Heart right ventricle (tissue), 16 donors: Measurements from ENCODE around the gene SEC11A. TPM values are rescaled to one million over a fixed set of nuclear protein-coding genes. Genes with fewer than 3 reads are reported as not detected.

Experiments
- ATAC-seq, 8 donors: fragments of 200-7000 bp; cut with Tn5 transposase; one replicate each; pipeline ENCODE4 v1.9.1; 2020; ENCODE audit warnings: mild to moderate bottlenecking in 8 of 8, moderate library complexity in 8 of 8, moderate number of reproducible peaks in 1 of 8
- DNase-seq, 2 donors: peaks; one replicate each; pipeline ENCODE4 v3.0.0-alpha.2; 2020
- H3K27ac ChIP-seq, 10 donors: fragments of 200-600 bp; sonication (generic) in 2 of 10; one replicate each; pipeline versions ENCODE4 v1.5.0 to v1.8.0; 2020 to 2022; ENCODE audit warnings: mild to moderate bottlenecking in 3 of 10
- H3K27me3 ChIP-seq, 7 donors: fragments of 200-600 bp; one replicate each; pipeline ENCODE4 v1.8.0; 2021 to 2022; ENCODE audit warnings: mild to moderate bottlenecking in 2 of 7
- H3K36me3 ChIP-seq, 9 donors: fragments of 200-600 bp; sonication (generic) in 1 of 9; one replicate each; pipeline versions ENCODE4 v1.5.0 to v1.8.0; 2020 to 2022; ENCODE audit warnings: mild to moderate bottlenecking in 2 of 9
- H3K4me1 ChIP-seq, 9 donors: fragments of 200-600 bp; sonication (generic) in 1 of 9; one replicate each; pipeline versions ENCODE4 v1.5.0 to v1.8.0; 2020 to 2022; ENCODE audit warnings: mild to moderate bottlenecking in 4 of 9
- H3K4me3 ChIP-seq, 10 donors: fragments of 200-600 bp; sonication (generic) in 2 of 10; one replicate each; pipeline versions ENCODE4 v1.5.0 to v1.8.0; 2020 to 2022; ENCODE audit warnings: mild to moderate bottlenecking in 7 of 10, moderate library complexity in 2 of 10
- H3K9me3 ChIP-seq, 11 donors: fragments of 200-600 bp in 10 of 11; sonication (generic) in 2 of 11; one replicate each; pipeline versions ENCODE4 v1.5.0 to v1.8.0; 2013 to 2022; ENCODE audit warnings: mild to moderate bottlenecking in 2 of 11, control low read depth in 1 of 11, moderate library complexity in 1 of 11
- CTCF ChIP-seq, 9 donors: fragments of 200-600 bp; sonication (generic) in 2 of 9; IDR thresholded peaks; one replicate each; pipeline versions ENCODE4 v1.5.0 to v1.8.0; 2021 to 2022; ENCODE audit warnings: antibody characterized with exemption in 9 of 9, mild to moderate bottlenecking in 5 of 9, moderate library complexity in 1 of 9
- WGBS, 2 donors: extraction: QIAGEN DNeasy Blood & Tissue Kit; methylation state at CpG; one replicate each; pipeline ENCODE4 v1.1.7; 2013; ENCODE audit warnings: inconsistent platforms in 1 of 2; 5-methylcytosine and 5-hydroxymethylcytosine counted together
- intact Hi-C, 10 donors: fragments of 100-400 bp; cut with DNase I; formaldehyde crosslinking; loops; one replicate each; pipeline versions ENCODE4 v1.11.1 to v1.14.2; 2022
- polyA plus RNA-seq, 2 donors: library from polyadenylated mRNA; stranded (reverse); fragments of 200-250 nt; gene quantifications; one replicate each; pipeline ENCODE4 v1.2.3, GENCODE V29; 2013
- total RNA-seq, 10 donors: library from RNA; stranded (reverse); fragmentation: NEBNext Ultra II Directional in 3 of 10; extraction: Animal tissue kit (Norgen Biotek cat#: 25700) in 3 of 10; gene quantifications; one replicate each; pipeline versions ENCODE4 v1.2.1 to v1.2.4, GENCODE V29; 2021 to 2023
- donor health status: Arrhythmogenic right ventricular cardiomyopathy.
- donor health status: ischemic (EF 13 %, LVEDD 7.1; RV severe dilation, severe dysfunction).
- donor health status: healthy with polysubstance abuse.
- donor health status: DM: no; HTN: yes; CAD: no.
- donor health status: DM: no; HTN: no; CAD: no.
- donor health status: ischemic (EF 25% LVEDD 6.9; RV normal size, moderate dysfunction).
- donor health status: ischemic (EF 25% LVEDD 5.7; RV mildly dilated, moderate dysfunction).
- donor health status: healthy.
- donor health status: DM: yes; HTN: yes; CAD: no.
- donor health status: Ischemic cardiomyopathy.
- donor health status: ischemic (EF 35%, LVEDD 5.7; RV mildly dilated, moderate dysfunction).
- donor health status: nonischemic (EF 11% LVEDD 7.7; RV severe dilation, severe dysfunction).
- donor health status: DM: yes; HTN: yes; CAD: no.
- donor health status: PGD.
- donor health status: ischemic (EF 29% LVEDD 5.4; RV normal size, mild dysfunction).
- donor health status: nonischemic (EF 23%, LVEDD 6.1; RV moderate dilation, normal function).

The SEC11A gene
- total and polyA plus RNA-seq, 12 donors = 65.9 to 123 (median 78.6) TPM

- Histone ChIP-seq H3K27ac (peak overlapping the region in 3 of 10 donors; percentile 17 to 45 (median 29)), H3K27me3 (no peaks in the 10 kb centered on the region), H3K36me3 (peaks cover 0 to 84% (median 61%) of the 10 kb centered on the region in 9 donors), H3K4me1 (peaks cover 5 to 58% (median 44%) of the 10 kb centered on the region in 9 donors), H3K4me3 (no peak overlapping the region), H3K9me3 (no peaks in the 10 kb centered on the region)
- DNase-seq = no peak
- intact Hi-C loops = loop anchor here in 8 of 10 donors (5.0 to 10.0 kb wide), 10 partner anchors 47 to 285 kb away; partner anchors contain the start of genes ALPK3 (in 3 of the 8), SEC11A (in 2 of the 8), ZNF592 (in 2 of the 8) and ZSCAN2 (in 2 of the 8)
- ATAC-seq = no peak
- 92 to 96% methylated on average over 2 of the region's 2 CpGs for WGBS, 2 donors
- no peak for TF ChIP-seq CTCF (IDR thresholded peaks at IDR 0.05)
Observed at GRCh38 chr15:84649706-84650105, 66.2 kb downstream of the SEC11A start.

GRCh38 chr15:84648539-84648938 lies 67.4 kb downstream of the SEC11A start:
- H3K36me3 ChIP-seq = peaks cover 0 to 96% (median 71%) of the 10 kb centered on the region in 9 donors
- ATAC-seq (peak in 3 of 8 donors; percentile 36 to 50 (median 43)), DNase-seq (peak; percentile 56 to 59)
- H3K27ac ChIP-seq = peak overlapping the region in 5 of 10 donors; percentile 6 to 45 (median 20)
- H3K27me3 ChIP-seq = no peaks in the 10 kb centered on the region
- TF ChIP-seq CTCF (IDR thresholded peaks at IDR 0.05) = no peak
- H3K4me3 ChIP-seq = no peak overlapping the region
- WGBS, 2 donors = 50 to 58% methylated on average over 3 of the region's 3 CpGs
- no peaks in the 10 kb centered on the region for H3K9me3 ChIP-seq
- peaks cover 5 to 53% (median 41%) of the 10 kb centered on the region in 9 donors for H3K4me1 ChIP-seq
- intact Hi-C loops = no loop called here

GRCh38 chr15:84647726-84648125 lies 68.2 kb downstream of the SEC11A start:
- Histone ChIP-seq H3K4me3 (no peak overlapping the region), H3K36me3 (peaks cover 0 to 100% (median 79%) of the 10 kb centered on the region in 9 donors), H3K9me3 (no peaks in the 10 kb centered on the region), H3K27ac (peak overlapping the region in 1 of 10 donors; percentile 7), H3K4me1 (peaks cover 1 to 45% (median 33%) of the 10 kb centered on the region in 9 donors), H3K27me3 (no peaks in the 10 kb centered on the region)
- TF ChIP-seq CTCF (IDR thresholded peaks at IDR 0.05) = no peak
- no peak for DNase-seq
- no peak for ATAC-seq
- intact Hi-C loops = no loop called here

GRCh38 chr15:84645997-84646396 lies 69.9 kb downstream of the SEC11A start:
- Histone ChIP-seq H3K27ac (no peak overlapping the region), H3K36me3 (peaks cover 0 to 100% (median 81%) of the 10 kb centered on the region in 9 donors), H3K4me3 (no peak overlapping the region), H3K9me3 (no peaks in the 10 kb centered on the region), H3K4me1 (peaks cover 0 to 28% (median 16%) of the 10 kb centered on the region in 9 donors), H3K27me3 (no peaks in the 10 kb centered on the region)
- DNase-seq (no peak), ATAC-seq (peak in 1 of 8 donors; percentile 15)
- WGBS, 2 donors = 88 to 92% methylated on average over 10 of the region's 10 CpGs
- TF ChIP-seq CTCF (IDR thresholded peaks at IDR 0.05) = no peak
- intact Hi-C loops = no loop called here
